Transverse colon (tissue), 4 donors: ENCODE data around the gene CFAP206.

Experiments
- EP300 ChIP-seq: sonication (generic); formaldehyde crosslinking; IDR thresholded peaks from one replicate; pipeline ENCODE4 v1.6.1; 2017; ENCODE audit warnings: antibody characterized with exemption, low read depth
- POLR2A ChIP-seq: fragments of 450-650 bp; IDR thresholded peaks from one replicate; pipeline ENCODE4 v1.6.1; 2016; ENCODE audit warnings: antibody characterized with exemption, mild to moderate bottlenecking, moderate library complexity
- POLR2AphosphoS5 ChIP-seq, 3 donors: sonication (generic); formaldehyde crosslinking; IDR thresholded peaks; one replicate each; pipeline ENCODE4 v1.6.1; 2016; ENCODE audit warnings: antibody characterized with exemption in 3 of 3
- TF ChIP-seq, protein P1 (sequence below), 5 experiments: fragments of 200-600 bp in 3 of 5; fragments of 450-650 bp in 2 of 5; sonication (generic) in 3 of 5; IDR thresholded peaks; 1 replicate in 2 of 5; 2 replicates in 3 of 5; pipeline ENCODE4 v1.5.1; 2016 to 2017; ENCODE audit warnings: antibody characterized with exemption in 5 of 5, inconsistent platforms in 3 of 5, mild to moderate bottlenecking in 2 of 5, moderate library complexity in 1 of 5

GRCh38 chr6:87407561-87407900 lies 241 bp upstream of the CFAP206 start:
- TF ChIP-seq POLR2A: no peak
- TF ChIP-seq, protein P1, sequence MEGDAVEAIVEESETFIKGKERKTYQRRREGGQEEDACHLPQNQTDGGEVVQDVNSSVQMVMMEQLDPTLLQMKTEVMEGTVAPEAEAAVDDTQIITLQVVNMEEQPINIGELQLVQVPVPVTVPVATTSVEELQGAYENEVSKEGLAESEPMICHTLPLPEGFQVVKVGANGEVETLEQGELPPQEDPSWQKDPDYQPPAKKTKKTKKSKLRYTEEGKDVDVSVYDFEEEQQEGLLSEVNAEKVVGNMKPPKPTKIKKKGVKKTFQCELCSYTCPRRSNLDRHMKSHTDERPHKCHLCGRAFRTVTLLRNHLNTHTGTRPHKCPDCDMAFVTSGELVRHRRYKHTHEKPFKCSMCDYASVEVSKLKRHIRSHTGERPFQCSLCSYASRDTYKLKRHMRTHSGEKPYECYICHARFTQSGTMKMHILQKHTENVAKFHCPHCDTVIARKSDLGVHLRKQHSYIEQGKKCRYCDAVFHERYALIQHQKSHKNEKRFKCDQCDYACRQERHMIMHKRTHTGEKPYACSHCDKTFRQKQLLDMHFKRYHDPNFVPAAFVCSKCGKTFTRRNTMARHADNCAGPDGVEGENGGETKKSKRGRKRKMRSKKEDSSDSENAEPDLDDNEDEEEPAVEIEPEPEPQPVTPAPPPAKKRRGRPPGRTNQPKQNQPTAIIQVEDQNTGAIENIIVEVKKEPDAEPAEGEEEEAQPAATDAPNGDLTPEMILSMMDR (IDR thresholded peaks at IDR 0.05): no peak
- no peak for TF ChIP-seq POLR2AphosphoS5 (IDR thresholded peaks at IDR 0.05)
- no peak for TF ChIP-seq EP300
